ENCODE measurements around the gene CTXN2.

The CTXN2 gene

DNA sequence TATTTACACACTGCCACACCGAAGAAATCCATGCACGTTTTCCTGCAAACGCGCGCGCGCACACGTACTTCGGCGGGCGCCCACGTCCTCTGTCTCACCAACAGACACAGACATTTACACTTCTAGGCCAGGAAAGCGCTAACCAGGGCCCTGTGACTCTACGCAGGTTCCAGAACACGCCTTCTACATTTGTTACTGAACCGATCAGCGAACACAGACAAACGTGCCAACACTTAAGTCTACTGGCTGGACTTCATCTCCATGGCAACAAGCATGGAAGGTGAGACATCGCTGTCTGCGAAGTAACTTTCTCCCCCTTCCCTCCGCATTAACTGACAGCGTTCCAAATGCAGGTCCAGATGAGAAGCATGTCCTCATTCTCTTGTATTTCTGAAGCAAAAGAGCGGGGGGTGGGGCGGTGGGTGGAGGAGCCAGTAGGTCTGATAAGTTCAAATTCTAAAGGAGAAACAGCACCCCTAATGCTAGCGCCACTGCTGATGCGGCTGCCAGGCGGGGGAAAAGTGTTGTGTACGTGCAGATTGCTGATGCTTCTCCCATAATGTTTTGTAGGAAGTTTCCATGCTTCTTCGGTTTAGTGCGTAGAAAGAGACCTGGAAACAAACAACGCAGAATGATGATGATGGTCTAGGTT lies at the start of gene CTXN2:
Gene CTXN2, plus strand, starts transcription at position 92 of the 652 bp plus-strand sequence. CDS start 9,636 bp downstream, outside the sequence.
- no peak for DNase-seq

DNA sequence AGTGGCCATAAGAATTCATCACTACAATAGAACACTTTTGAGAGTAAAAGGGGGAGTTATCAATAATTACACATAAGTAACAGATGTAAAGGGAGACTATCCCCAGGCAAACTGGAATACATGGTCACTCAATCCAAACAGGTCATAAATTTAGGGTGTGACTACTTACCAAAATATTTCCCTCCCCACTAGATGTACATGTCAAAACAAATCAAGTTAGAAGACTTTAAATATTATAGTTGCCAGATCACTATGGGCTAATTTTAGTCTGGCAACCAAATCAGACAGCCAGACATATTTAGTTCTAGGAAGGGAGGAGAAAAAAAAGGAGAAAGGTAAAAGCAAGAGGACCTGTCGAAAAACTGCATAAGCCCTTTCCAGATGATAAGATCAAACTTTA lies 47.6 kb upstream of the CTXN2 start:
- no peak for DNase-seq

DNA sequence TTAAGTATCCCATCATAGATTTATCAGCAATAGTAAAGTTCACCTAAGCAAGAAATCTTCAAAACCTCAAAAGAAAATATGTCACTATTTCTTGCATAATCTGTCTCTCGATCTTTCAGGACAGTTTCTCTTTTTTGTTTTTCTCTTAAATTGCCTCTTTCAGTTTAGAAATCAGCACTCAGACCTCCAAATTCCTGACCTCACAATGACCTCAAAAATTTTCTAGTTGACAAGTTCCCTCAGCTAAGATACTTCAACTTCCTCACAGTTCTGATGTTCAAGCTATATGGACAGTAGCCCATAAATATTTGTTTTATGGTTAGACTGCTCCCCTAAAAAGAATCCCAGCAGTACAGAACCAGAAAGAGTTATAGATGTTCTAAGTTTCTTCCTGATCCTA lies 46.6 kb upstream of the CTXN2 start:
- no peak for DNase-seq

DNA sequence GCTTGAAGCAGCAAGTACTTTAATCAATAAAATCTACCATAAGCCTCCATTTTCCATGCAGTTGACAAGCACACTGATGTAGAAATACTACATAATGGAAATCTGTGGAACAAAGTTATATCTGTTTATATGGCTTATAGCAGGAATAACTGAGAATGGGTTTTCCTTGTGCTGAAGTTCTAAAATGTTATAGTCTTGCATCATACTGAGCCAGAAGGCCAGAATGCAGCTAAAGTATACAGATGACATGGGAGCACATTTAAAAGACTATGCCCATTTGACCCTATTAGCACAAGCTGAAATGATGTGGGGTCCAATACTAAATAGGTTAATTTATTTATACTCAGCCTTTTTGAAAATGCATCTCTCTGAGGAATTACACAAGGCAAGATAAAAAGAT lies 45.5 kb upstream of the CTXN2 start:
- DNase-seq: no peak

DNA sequence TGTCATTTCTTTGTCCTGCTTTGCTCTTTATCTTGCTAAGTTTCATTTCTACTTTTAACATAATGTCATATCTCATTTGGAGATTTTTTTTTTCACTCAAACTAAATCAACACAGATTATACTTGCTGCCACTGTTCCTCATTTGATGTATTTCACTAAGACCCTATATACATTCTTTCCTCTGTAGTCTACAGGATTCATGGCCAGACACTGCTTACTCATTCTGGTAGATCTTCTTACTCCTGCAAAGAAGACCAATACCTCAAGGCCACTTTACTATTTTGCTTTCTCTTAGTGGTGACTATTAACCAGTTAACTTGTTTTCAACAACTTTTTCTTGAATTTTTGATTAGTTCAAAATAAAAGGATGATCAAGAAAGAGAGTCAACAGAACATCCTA lies 44.1 kb upstream of the CTXN2 start:
- DNase-seq: no peak

DNA sequence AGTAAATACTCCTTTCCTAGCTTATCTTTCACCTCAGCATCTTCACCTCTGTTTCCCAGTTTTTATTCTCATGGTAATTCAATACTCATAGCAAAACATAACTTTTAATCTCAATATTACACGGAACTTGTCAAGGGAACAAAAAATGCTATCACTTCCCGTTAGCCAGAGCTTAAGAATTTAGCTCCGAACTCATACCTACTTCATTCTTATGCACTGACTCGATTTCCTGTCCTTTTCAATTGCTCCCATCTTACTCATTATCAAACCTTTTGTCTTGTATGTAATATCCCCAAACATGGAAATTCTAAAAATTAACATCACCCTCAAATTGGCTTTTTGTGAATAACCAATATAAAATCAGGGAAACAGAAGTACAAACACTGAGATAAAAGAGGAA lies 41.6 kb upstream of the CTXN2 start:
- DNase-seq: no peak

DNA sequence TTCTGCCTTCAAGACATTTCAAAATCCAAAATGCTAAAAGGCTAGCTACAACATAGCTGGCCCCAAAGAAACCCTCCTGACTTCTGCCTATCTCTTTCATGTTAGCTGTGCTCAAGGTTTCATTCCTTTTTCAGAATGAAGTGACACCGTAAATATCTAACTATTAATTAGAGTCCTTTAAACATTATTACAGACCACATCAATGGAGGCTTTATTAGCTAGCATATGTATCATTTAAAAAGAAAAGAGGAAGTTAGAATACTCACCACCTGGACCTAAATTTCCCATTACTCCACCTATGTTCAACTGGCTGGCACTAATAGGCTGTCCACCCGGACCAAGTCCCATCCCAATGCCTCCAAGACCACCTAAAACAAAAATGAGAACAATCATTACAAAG lies 37.9 kb upstream of the CTXN2 start:
- no peak for DNase-seq

DNA sequence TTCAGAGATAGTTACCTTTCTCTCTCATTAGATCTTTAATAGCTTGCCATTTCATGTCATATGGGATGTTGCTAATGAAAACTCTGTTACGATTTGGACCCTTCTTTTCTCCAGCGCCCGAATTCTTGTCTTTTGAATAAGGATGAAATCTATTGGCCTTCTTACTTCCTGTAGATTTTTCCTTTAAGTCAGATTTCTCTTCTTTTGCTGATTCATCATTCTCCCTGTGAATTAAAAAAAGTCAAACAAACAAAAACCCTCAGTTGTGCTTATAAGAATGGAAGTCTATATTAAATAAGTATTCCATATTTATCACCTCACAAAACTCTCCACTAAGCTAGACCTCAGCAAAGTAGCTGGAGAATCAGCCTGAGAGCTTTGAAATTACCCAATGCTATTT lies 22.8 kb upstream of the CTXN2 start:
- DNase-seq: no peak

DNA sequence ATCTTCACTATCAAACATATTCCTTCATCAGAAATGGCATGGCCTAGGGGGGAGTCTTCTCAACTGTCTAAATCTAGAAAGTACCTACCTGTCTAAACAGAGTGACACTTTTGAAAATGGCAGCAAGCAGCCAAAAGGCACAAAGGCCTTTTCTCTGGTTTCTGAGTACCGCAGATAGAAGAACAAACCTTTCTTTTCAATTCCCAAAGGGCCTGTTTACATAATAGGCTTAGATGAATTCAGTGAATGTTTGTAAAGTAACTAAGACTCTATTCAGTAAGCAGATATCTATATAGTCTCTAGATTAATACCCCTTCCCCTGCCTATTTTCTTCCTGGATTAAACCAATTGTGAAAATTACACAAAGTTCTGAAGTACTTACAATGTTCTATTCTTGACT lies 20.5 kb upstream of the CTXN2 start:
- DNase-seq: no peak

DNA sequence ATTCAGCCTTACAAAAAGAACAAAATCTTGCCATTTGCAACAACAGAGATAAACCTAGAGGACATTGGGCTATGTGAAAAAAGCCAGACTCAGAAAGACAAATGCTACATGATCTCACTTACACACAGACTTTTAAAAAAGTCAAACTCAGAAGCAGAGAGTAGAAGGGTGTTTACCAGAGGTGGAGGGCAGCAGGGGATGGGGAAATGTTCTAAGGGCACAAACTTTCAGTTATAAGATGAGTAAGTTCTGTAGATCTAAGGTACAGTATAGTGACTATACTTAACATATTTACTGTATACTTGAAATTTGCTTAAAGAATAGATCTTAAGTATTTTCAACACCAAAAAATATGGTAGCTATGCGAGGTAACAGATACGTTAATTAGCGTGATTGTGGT lies 16.3 kb upstream of the CTXN2 start:
- no peak for DNase-seq

DNA sequence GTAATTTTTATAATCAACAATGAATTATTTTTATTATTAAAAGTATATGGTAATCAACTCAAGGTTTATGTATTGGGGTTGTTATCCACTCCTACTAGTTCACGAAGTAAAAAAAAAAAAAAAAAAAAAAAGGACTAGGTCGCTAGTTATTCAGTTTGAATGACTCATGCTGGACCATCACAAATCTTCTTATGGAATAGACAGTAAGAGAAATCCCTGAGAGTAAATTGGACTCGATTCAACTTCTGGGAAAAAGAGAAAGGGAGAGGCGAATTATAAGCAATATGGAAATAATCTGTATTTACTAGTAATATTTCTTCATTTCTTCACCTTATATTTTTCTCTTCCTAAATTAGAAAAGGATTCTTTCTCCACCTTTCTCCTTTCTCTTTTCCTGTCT lies 15.4 kb upstream of the CTXN2 start:
- no peak for DNase-seq

DNA sequence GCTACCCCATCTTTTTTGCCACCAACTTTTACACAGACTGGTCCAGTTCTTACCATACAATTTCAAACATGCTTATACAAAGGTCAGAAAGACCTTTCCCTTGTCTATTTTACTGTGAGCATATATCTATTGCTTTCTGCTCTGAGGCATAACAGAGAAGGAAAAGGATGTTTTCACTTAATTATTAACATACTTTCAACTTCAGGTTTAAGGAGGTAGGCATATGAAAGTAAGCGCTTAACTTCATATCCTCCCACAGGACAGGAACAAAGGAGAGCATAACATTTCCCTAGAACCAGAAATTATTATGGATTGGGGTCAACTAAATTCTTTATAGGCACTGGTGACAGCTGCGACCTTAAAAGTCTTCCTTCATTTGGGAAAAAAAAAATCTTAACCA lies 14.5 kb upstream of the CTXN2 start:
- DNase-seq: no peak

DNA sequence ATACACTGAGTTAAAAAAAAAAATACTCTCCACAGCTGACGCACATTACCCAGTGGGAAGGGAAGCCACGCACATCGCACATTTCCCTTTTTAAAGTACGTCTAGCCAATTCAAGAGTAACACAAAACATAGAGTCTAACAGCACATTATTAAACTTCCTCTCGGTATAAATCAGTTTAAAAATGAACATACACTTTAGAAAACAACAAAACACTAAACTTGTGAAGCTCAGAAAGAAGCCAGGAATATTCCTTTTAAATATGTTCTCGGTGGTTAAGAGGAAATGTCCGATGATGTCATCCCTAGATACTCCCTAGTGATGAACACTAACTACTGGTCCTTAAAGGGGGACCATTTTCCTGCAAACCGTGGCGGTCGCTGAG lies 14.1 kb upstream of the CTXN2 start:
- DNase-seq: peak; percentile 55

DNA sequence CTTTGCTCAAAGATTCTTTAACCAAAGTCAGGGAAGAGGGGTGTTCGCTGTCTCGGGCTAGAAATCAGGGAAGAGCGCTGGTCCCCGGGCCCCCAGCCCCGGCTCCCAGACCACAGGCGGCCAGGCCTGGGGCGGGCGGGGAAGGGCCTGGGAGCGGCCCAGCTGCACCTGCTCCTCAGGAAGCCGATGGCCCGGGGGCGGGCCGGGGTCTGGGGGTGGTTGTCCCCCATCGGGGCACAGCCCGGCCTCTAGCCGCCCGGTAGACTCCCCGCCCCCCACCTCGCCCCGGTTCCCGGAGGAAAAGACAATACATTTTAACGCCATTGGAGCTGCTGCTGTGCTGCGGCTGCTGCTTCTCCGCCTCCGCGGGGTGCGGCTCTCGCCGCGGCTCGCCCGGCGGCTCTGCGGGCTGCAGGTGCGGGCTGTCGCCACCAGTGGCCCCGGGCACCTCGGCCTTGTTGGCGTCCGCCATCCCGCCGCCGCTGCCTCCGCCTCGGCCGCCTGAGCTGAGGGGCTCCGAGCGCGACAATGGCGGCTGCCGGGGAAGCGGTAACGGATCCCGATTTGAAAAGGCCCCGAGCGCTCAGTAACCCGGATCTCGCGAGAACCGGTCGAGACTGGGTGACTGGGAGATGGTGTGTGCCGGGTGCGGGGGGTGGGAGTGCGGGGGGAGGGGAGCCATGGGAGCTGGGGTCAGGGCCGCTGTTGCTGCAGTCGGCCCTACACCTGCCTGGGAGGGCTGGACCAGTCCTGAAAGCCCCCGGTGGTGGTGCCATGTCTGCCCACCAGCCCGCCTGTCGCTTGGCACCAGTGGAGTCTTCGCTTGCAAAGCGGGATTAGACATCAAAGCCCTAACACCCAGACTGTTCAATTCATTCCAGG lies 13.5 kb upstream of the CTXN2 start, which contains the start of gene MYEF2:
Gene MYEF2, minus strand, starts transcription at position 530 of the 882 bp plus-strand sequence. Its CDS starts 58 bp downstream, at position 472.
- peak; percentile 85 for DNase-seq

DNA sequence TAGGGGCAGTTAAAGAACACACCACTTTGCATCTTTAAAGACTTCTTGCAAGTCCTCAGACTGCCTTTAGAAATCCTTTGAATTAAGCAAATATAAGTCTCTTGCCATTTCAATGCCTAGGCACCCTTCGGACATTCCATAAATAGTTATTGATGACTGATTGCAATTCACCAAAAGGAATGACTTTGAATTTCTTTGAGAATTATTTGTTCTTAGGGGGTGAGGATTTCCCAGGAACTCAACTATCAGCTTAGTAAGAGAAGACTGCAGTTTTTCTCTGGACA lies 12.9 kb upstream of the CTXN2 start:
- no peak for DNase-seq

DNA sequence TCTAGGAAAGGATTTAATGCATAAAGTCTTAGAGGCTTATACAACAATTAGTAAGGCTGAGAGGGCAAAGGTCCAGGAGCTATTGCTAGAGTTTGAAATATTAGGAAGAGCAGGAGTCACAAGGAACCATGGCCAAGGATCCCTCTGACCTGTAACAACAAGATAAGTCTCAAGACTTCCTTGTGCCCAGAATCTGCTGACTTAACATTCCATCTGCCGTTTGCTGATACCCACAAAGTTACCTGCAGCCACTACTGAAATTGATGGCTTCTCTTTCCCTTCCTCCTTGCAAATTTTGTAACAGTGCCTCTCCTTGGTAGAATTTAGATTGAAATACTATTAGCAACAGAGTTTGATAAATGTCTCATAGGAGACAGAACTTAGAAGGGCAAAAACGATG lies 8.7 kb upstream of the CTXN2 start:
- no peak for DNase-seq

DNA sequence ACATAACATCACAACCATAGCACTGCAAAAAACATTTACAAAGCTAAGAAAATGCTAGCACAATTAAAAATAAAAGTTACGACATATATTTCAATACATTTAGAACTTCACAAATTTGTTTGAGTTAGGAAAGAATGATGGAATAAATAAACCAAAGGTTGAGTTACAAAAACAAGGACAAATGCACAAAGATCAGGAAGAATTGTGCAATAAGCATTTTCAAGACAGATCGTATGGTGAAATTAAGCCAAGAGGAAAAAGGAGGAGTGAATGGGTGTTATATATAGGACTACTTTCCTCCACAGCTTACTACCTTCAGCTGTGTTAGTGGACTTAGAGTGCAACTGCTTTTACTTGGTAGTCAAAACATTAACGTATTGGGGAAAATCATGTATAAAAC lies 5.9 kb upstream of the CTXN2 start:
- no peak for DNase-seq

DNA sequence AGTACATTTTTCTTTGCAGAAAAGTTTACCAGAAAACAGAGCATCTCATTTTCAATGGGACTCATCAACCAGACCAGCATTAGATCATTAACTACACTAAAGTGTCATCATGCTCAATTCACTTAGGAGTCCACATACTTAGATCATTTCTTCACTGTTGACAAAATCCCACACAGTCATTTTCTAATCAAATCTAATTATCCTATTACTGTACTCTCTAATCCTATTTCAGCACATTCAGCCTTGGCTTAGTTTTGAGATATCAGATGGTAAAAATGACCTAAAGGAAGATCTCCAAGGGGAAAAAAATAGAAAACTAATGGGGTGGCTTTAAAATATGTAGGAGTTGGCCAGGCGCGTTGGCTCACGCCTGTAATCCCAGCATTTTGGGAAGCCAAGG lies 5.2 kb upstream of the CTXN2 start:
- DNase-seq: no peak

DNA sequence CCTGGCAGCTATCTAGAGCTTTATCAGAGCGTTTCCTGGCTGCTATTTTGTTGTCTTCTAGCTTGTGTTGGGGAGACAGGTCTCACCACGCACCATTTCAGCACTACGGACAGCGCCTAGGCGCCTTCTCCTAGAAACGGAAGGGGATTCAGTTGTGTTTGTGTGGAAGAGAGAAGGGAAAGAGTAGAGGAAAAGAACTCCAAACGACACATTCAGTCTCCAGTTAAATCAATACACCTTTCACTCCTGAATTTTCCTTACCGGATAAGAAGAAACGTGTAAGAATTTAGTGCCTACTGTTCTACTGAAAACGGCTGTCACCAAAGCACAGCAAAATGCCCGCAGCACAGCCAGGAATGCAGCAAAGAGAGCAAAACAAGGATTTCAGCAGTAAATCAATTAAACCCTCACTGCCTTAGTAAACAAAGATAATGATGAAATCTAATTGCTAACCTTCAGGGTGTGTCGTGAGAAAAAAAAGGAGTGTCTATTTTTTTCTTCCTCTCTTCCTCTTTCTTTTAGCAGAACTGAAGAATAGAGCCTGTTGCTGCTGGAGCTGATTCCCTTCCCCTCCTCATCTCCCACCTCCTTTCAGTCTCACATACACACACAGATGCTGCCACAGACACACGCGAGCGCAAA lies 412 bp upstream of the CTXN2 start:
- peak; percentile 65 for DNase-seq

DNA sequence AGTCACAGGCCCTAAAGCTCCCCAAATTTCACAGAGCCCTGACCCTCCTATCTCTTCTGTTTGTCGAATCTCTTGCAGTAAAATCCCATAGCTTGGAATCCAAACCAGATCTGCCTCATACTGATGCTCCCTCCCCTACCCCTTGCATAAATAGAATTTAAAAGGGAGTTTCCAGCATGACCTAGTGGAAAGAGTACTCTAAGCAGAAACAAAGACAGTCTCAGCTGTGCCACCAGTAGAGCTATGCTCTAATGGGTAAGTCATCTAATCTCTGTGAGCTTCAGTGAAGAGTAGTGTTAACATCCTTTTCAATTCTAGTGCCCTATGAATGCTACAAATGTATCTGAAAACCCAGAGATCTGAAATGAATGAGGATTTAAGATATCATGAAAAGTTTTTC lies 10.6 kb downstream of the CTXN2 start:
- DNase-seq: no peak

DNA sequence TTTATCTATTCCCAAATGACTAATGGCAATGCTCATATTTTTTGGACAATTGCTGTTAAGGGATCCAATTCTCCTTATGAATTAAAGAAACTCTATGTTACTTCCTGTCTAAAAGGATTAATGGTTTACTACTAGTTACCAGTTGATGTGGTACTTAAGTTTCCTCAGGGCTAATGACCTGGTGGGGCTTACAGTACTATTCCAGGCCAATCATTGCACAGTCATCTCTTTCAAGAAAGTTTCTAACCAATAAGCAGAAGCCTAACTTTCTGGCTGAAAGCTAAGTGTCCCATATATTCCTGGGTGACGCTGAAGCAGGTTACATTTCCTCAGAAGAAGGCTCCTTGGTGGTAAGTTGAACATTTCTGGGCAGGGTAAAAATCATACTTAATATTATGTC lies 14.5 kb downstream of the CTXN2 start, which contains the start of gene SLC12A1:
Gene SLC12A1, plus strand, starts transcription at position 322 of the 400 bp plus-strand sequence. CDS start 1,418 bp downstream, outside the sequence.
- DNase-seq: no peak

DNA sequence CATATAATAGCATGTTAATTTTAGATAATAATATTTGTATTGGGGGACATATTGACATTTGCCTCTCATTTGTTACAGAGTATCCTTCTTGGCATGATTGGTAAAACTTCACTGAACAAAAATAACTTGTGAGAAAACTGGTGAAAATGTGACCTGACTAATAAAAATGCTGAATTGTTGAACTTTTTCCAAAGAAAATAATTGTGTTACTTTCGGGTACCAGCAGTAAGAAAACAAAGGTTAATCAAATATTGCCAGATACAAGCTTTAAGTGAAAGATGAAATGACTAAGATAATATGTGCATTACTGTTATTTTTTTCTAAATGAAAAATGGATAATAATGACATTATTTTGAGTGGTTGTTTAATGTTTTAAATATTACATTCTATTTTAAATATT lies 29.8 kb downstream of the CTXN2 start:
- DNase-seq: no peak

DNA sequence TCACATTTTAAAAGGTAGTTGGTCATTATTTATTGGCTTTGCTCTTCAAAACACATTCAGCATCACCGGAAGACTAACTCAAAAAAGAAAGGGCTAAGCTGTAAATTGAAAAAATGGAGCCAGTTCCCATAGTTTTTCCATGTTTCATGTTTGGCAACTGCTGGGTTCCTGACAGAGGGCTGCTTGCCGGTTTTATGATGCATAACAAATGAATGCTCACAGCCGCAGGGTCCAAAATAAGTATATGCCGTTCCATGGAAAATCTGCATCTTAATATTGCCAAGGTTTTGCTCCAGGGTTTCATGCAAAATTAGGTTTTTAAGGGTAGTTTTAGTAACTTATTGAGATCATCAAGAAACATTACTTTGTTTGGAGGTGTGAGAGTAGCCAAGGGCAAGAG lies 30.4 kb downstream of the CTXN2 start:
- no peak for DNase-seq

DNA sequence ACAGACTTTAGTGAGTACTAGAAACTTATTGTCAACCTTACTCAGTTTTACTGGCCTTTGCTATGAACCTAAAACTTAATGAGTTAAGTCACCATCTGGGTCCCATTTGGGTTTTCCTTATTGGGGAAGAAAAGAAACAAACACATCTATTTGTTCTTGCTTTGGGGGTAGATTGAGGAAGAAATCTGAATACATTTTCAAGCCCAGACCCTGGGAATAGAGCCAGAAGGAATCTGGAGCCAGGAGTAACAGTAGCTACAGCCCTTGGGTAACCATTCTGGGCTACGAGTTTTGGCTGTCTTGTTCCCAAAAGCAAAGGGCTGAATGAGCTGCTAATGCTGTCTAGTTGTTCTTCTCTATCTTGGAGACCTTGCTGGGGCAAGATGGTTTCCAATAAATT lies 31.2 kb downstream of the CTXN2 start:
- no peak for DNase-seq

Measured in activated effector memory CD4-positive, alpha-beta T cell treated with anti-CD3 and anti-CD28 coated beads, Interleukin-2, amount 50 U/mL, for 16 hours (primary cell).